Cardiac fibroblast (primary cell): ENCODE results near the gene TRAK1.
A peak's percentile ranks its signal among the peaks of the same experiment; 100 is the strongest.

Experiments used
- DNase-seq, 2 donors: peaks; one replicate each; pipeline versions ENCODE4 v3.0.0 to v3.0.0-alpha.2; 2010; ENCODE audit warnings: low read depth in 2 of 2
- H3K4me3 ChIP-seq, 2 donors: replicated peaks in 1 of 2; 1 replicate in 1 of 2; 2 replicates in 1 of 2; pipeline ENCODE4 v1.5.1; 2011; ENCODE audit warnings: low read depth in 2 of 2, low read length in 2 of 2, mild to moderate bottlenecking in 2 of 2, moderate library complexity in 1 of 2
- CTCF ChIP-seq: IDR thresholded peaks from one replicate; pipeline ENCODE4 v1.5.1; 2011; ENCODE audit warnings: low read depth, mild to moderate bottlenecking, low read length, inconsistent platforms

TRAK1 gene

GRCh38 chr3:42177068-42177800 is 86.1 kb downstream of the TRAK1 start:
- no peak for DNase-seq
- no peak for TF ChIP-seq CTCF
- no peak overlapping the region for H3K4me3 ChIP-seq

- H3K4me3 ChIP-seq, result no peak overlapping the region
- no peak for TF ChIP-seq CTCF
- DNase-seq, result no peak
Observed at GRCh38 chr3:42177801-42178150, 86.6 kb downstream of the TRAK1 start.

GRCh38 chr3:42179110-42179725 is 88.1 kb downstream of the TRAK1 start:
- DNase-seq, result peak; percentile 86 to 88
- no peak overlapping the region for H3K4me3 ChIP-seq
- TF ChIP-seq CTCF, result no peak

GRCh38 chr3:42180901-42181300 is 89.7 kb downstream of the TRAK1 start:
- no peak for DNase-seq
- TF ChIP-seq CTCF, result no peak
- no peak overlapping the region for H3K4me3 ChIP-seq

GRCh38 chr3:42182555-42182954 is 91.4 kb downstream of the TRAK1 start:
- TF ChIP-seq CTCF, result no peak
- DNase-seq, result peak in 1 of 2 donors; percentile 18
- H3K4me3 ChIP-seq, result no peak overlapping the region

GRCh38 chr3:42183991-42184632 is 93.0 kb downstream of the TRAK1 start:
- TF ChIP-seq CTCF, result no peak
- no peak for DNase-seq
- H3K4me3 ChIP-seq, result no peak overlapping the region
